BE2C (cell line): ENCODE measurements around the gene DSTN.
A peak's percentile ranks its signal among the peaks of the same experiment; 100 is the strongest.

ENCODE experiments used
- DNase-seq: peaks from one replicate; pipeline ENCODE4 v3.0.0-alpha.2; 2020
- H3K27me3 ChIP-seq: fragments of 250-450 bp; sonication (Bioruptor Pico); 2 replicates; pipeline ENCODE4 v1.5.1; 2020; ENCODE audit warnings: mild to moderate bottlenecking
- H3K36me3 ChIP-seq: fragments of 250-450 bp; sonication (Bioruptor Pico); 2 replicates; pipeline ENCODE4 v1.5.1; 2020; ENCODE audit warnings: mild to moderate bottlenecking
- H3K4me1 ChIP-seq: fragments of 250-450 bp; sonication (Bioruptor Pico); 2 replicates; pipeline ENCODE4 v1.5.1; 2020
- H3K4me3 ChIP-seq: 2 replicates; pipeline ENCODE4 v1.5.1; 2011; ENCODE audit warnings: low read depth, low read length
- H3K9me3 ChIP-seq: fragments of 250-450 bp; sonication (Bioruptor Pico); 2 replicates; pipeline ENCODE4 v1.5.1; 2020
- CTCF ChIP-seq: IDR thresholded peaks from 2 replicates; pipeline ENCODE4 v1.5.1; 2012; ENCODE audit warnings: mild to moderate bottlenecking, low read depth, low read length

DSTN gene

GRCh38 chr20:17556837-17557674 lies 12.8 kb upstream of the DSTN start:
- Histone ChIP-seq H3K4me1 (no peaks in the 10 kb centered on the region; the same call in 1 of the 2 replicates), H3K9me3 (no peaks in the 10 kb centered on the region), H3K36me3 (no peaks in the 10 kb centered on the region), H3K4me3 (no peak overlapping the region), H3K27me3 (no peaks in the 10 kb centered on the region)
- peak; percentile 53 for DNase-seq
- TF ChIP-seq CTCF, result no peak

- DNase-seq, result no peak
- no peaks in the 10 kb centered on the region for H3K36me3 ChIP-seq
- no peaks in the 10 kb centered on the region for H3K27me3 ChIP-seq
- no peak overlapping the region for H3K4me3 ChIP-seq
- TF ChIP-seq CTCF, result no peak
- no peaks in the 10 kb centered on the region for H3K9me3 ChIP-seq
- H3K4me1 ChIP-seq, result no peaks in the 10 kb centered on the region; the same call in 1 of the 2 replicates
These were observed 12.2 kb upstream of the DSTN start for GRCh38 chr20:17557675-17558006.

DNA sequence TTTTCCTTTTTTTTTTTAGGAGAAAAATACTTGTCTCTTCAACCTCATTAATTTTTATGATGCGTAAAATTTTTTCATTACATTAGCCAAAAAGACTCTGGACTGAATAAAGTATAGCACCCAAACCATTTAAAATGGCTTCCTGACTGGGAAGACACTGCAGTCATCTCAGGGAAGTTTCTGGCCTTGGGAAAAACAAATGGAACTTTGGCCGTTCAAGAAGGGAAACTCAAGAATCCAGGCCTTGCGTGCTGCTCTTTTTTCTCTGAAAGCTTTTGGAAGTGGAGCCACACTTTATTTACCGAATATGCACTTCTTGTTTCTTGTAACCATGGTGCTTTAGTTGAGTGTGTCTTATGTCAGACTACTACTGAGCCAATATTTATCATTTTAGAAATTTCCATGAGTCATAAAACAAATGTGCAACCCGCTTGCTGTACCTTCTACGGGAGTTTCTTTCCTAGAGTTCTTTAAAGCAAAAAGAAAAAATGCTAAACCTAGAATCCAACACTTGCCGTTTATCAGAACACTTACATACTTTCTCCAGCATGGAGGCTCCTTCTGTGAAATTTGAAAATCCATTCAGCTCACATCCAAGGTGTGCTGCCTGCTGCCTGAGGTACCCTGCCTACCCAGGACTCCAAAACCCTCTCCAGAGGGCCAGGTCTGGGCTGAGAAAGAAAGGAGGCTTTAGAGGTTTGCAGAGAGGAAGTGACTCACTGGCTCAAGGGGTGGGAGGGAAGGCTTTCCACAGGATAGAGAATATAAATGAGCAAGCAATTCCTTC lies 11.5 kb upstream of the DSTN start:
- no peak for TF ChIP-seq CTCF
- no peak overlapping the region for H3K4me3 ChIP-seq
- no peaks in the 10 kb centered on the region for H3K36me3 ChIP-seq
- no peaks in the 10 kb centered on the region for H3K9me3 ChIP-seq
- H3K27me3 ChIP-seq, result no peaks in the 10 kb centered on the region
- DNase-seq, result no peak
- H3K4me1 ChIP-seq, result no peaks in the 10 kb centered on the region; the same call in 1 of the 2 replicates

DNA sequence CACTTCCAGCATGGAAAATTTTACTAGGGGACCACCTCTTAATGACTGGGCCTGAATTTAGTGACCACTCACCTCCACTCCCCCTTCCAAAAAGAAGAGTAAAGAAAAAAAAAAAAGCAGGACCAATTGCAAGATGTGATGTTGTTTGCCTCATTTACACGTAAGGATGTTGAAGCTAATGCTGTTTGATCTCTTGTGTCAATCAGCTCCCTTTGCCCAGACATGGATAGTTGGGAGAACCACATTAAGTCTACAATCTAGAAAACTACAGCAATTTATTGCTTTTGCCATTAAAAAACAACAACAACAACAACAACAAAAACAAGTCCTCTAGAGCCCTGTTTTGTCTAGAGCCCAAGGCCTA lies 11.0 kb upstream of the DSTN start:
- Histone ChIP-seq H3K4me1 (no peaks in the 10 kb centered on the region; the same call in 1 of the 2 replicates), H3K4me3 (no peak overlapping the region), H3K27me3 (no peaks in the 10 kb centered on the region), H3K36me3 (no peaks in the 10 kb centered on the region), H3K9me3 (no peaks in the 10 kb centered on the region)
- TF ChIP-seq CTCF, result no peak
- DNase-seq, result no peak

- no peaks in the 10 kb centered on the region for H3K9me3 ChIP-seq
- H3K27me3 ChIP-seq, result no peaks in the 10 kb centered on the region
- no peak overlapping the region for H3K4me3 ChIP-seq
- no peaks in the 10 kb centered on the region for H3K36me3 ChIP-seq
- no peak for TF ChIP-seq CTCF
- no peaks in the 10 kb centered on the region; the same call in 1 of the 2 replicates for H3K4me1 ChIP-seq
- DNase-seq, result no peak
These were observed 10.5 kb upstream of the DSTN start for GRCh38 chr20:17559338-17559737.
